22Rv1 (cell line): ENCODE data around the gene HMG20B.

Experiments
- CTCF ChIP-seq: fragments of 450-650 bp; IDR thresholded peaks from 2 replicates; pipeline ENCODE4 v1.5.1; 2017; ENCODE audit warnings: mild to moderate bottlenecking
- ZFX ChIP-seq: fragments of 450-650 bp; IDR thresholded peaks from 2 replicates; pipeline ENCODE4 v1.6.1; 2017; ENCODE audit warnings: antibody characterized with exemption, borderline replicate concordance

- TF ChIP-seq CTCF = no peak
- TF ChIP-seq ZFX = no peak
Observed at GRCh38 chr19:3535981-3536380, 36.8 kb upstream of the HMG20B start.
